Esophagus squamous epithelium (tissue), 5 donors: ENCODE data around the gene LILRB2. TPM values are rescaled to one million over a fixed set of nuclear protein-coding genes. Genes with fewer than 3 reads are reported as not detected.
A peak's percentile ranks its signal among the peaks of the same experiment; 100 is the strongest.
"Not testable (repeated sequence)": the region's sequence is repeated elsewhere in the genome, so short reads cannot be mapped to it uniquely, and the experiment has no call there.

Source experiments
- DNase-seq: peaks from one replicate; lab custom pipeline; 2025; lab: John Stamatoyannopoulos, UW
- H3K27ac ChIP-seq, 4 donors: fragments of 200-600 bp; sonication (generic); one replicate each; pipeline ENCODE4 v1.5.1; 2016 to 2019; ENCODE audit warnings: mild to moderate bottlenecking in 1 of 4
- H3K27me3 ChIP-seq, 4 donors: fragments of 200-600 bp; sonication (generic); 1 replicate in 3 of 4; 2 replicates in 1 of 4; pipeline versions ENCODE4 v1.5.1 to v1.6.0; 2017 to 2021; ENCODE audit warnings: antibody characterized with exemption in 1 of 4
- H3K36me3 ChIP-seq, 3 donors: fragments of 200-600 bp; sonication (generic); one replicate each; pipeline ENCODE4 v1.5.1; 2016 to 2019
- H3K4me1 ChIP-seq, 3 donors: fragments of 200-600 bp; sonication (generic); one replicate each; pipeline ENCODE4 v1.5.1; 2017 to 2019
- H3K4me3 ChIP-seq, 4 donors: fragments of 200-600 bp; sonication (generic); 1 replicate in 3 of 4; 2 replicates in 1 of 4; pipeline ENCODE4 v1.5.1; 2016 to 2019; ENCODE audit warnings: mild to moderate bottlenecking in 2 of 4, moderate library complexity in 1 of 4
- H3K9me3 ChIP-seq, 3 donors: fragments of 200-600 bp; sonication (generic); one replicate each; pipeline ENCODE4 v1.5.1; 2016 to 2019
- CTCF ChIP-seq, 6 experiments: fragments of 450-650 bp in 4 of 6; fragments of 200-600 bp in 2 of 6; sonication (generic) in 2 of 6; IDR thresholded peaks; one replicate each; pipeline ENCODE4 v1.5.1; 2016 to 2019; ENCODE audit warnings: antibody characterized with exemption in 6 of 6, mild to moderate bottlenecking in 4 of 6, moderate library complexity in 4 of 6
- POLR2A ChIP-seq, 4 donors: fragments of 450-650 bp; IDR thresholded peaks; one replicate each; pipeline ENCODE4 v1.6.1; 2017; ENCODE audit warnings: antibody characterized with exemption in 4 of 4, mild to moderate bottlenecking in 4 of 4, moderate library complexity in 3 of 4
- WGBS, 2 donors: methylation state at CpG; one replicate each; pipeline ENCODE4 v1.1.5; 2018; 5-methylcytosine and 5-hydroxymethylcytosine counted together
- intact Hi-C: fragments of 100-400 bp; cut with DNase I; formaldehyde crosslinking; loops from one replicate; pipeline ENCODE4 v1.15.0; 2022
- total RNA-seq, 4 donors: library from RNA; depleted of rRNA; stranded (reverse); fragments of >200 nt; gene quantifications; one replicate each; pipeline ENCODE4 v1.1.0, GENCODE V29; 2016
- donor health status: DM: yes; HTN: yes; CAD: no.

Gene LILRB2
- total RNA-seq, 4 donors from 2014 or later, result 0.40 to 1.9 (median 1.0) TPM; not detected in 1

- 30 to 42% methylated on average over 5 to 7 of the region's 9 CpGs for WGBS, 2 donors
- Histone ChIP-seq H3K4me3 (no peak overlapping the region), H3K27me3 (peaks cover 0 to 45% (median 0%) of the 10 kb centered on the region in 4 donors), H3K36me3 (no peaks in the 10 kb centered on the region), H3K4me1 (no peaks in the 10 kb centered on the region), H3K27ac (no peak overlapping the region), H3K9me3 (no peaks in the 10 kb centered on the region)
- intact Hi-C loops, result loop anchor here (5.0 kb wide), 1 partner anchor 304 kb away; no protein-coding TSS in a partner anchor
- DNase-seq, result no peak
- TF ChIP-seq CTCF (IDR thresholded peaks at IDR 0.05) (no peak), POLR2A (IDR thresholded peaks at IDR 0.05) (no peak)
Measured at GRCh38 chr19:54282686-54283470, 2.0 kb upstream of the LILRB2 start.

- 61 to 85% methylated on average over 5 of the region's 5 CpGs for WGBS, 2 donors
- DNase-seq, H3K9me3 ChIP-seq, H3K27ac ChIP-seq, H3K4me3 ChIP-seq, H3K4me1 ChIP-seq, H3K36me3 ChIP-seq: not testable (repeated sequence)
- intact Hi-C loops, result loop anchor here (5.0 kb wide), 1 partner anchor 306 kb away; no protein-coding TSS in a partner anchor
- peaks cover 0 to 54% (median 0%) of the 10 kb centered on the region in 4 donors for H3K27me3 ChIP-seq
Measured at GRCh38 chr19:54281729-54282075, 792 bp upstream of the LILRB2 start.

- Histone ChIP-seq H3K27me3 (peaks cover 0 to 61% (median 0%) of the 10 kb centered on the region in 4 donors), H3K4me3 (peak overlapping the region in 2 of 4 donors; percentile 18 to 23), H3K27ac (peak overlapping the region in 2 of 4 donors; percentile 46 to 52)
- H3K36me3 ChIP-seq, DNase-seq, H3K9me3 ChIP-seq, H3K4me1 ChIP-seq: not testable (repeated sequence)
- 50 to 71% methylated on average over 2 to 3 of the region's 10 CpGs for WGBS, 2 donors
- intact Hi-C loops, result loop anchor here (5.0 kb wide), 1 partner anchor 307 kb away; no protein-coding TSS in a partner anchor
Measured at GRCh38 chr19:54280441-54280840, 469 bp downstream of the LILRB2 start.

DNA sequence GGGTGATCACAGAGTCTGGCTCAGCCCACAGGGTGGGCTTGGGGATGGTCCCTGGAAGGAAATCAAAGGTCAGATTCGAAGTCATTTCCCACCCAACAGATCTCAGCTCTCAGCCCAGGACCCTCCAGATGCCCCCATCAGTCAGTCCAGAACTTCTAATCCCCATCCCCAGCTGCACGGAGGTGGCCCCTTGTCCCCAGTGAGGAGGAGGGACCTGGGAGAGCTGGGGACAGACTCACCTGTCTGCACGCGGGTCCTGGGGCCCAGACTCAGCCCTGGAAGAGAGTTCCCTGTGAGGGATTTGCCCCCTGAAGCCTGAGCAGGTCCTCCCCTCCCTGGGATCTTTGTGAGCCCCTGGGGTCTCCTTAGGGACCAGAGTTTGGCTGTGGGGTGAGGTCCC is 885 bp downstream of the LILRB2 start:
- not testable (repeated sequence) for DNase-seq

GRCh38 chr19:54279406-54279962 is 1.4 kb downstream of the LILRB2 start:
- no peak overlapping the region for H3K27ac ChIP-seq
- WGBS, 2 donors, result 67 to 80% methylated on average over 8 to 13 of the region's 18 CpGs
- H3K4me3 ChIP-seq, result no peak overlapping the region
- no peaks in the 10 kb centered on the region for H3K9me3 ChIP-seq
- no peak for DNase-seq
- intact Hi-C loops, result no loop called here
- no peaks in the 10 kb centered on the region for H3K36me3 ChIP-seq
- H3K27me3 ChIP-seq, result peaks cover 0 to 64% (median 0%) of the 10 kb centered on the region in 4 donors
- H3K4me1 ChIP-seq, result no peaks in the 10 kb centered on the region
- TF ChIP-seq CTCF (IDR thresholded peaks at IDR 0.05) (no peak), POLR2A (IDR thresholded peaks at IDR 0.05) (no peak)

More for the DNA sequence above, 885 bp downstream of the LILRB2 start:
- intact Hi-C loops, result loop anchor here (5.0 kb wide), 1 partner anchor 307 kb away; no protein-coding TSS in a partner anchor
- 50% methylated on average over 1 of the region's 4 CpGs; no CpG with 5 or more reads in 1 of the 2 donors for WGBS, 2 donors
- Histone ChIP-seq H3K27me3 (peaks cover 0 to 63% (median 0%) of the 10 kb centered on the region in 4 donors), H3K4me3 (peak overlapping the region in 2 of 4 donors; percentile 18 to 23), H3K27ac (peak overlapping the region in 1 of 4 donors; percentile 52)
- not testable (repeated sequence) for H3K4me1 ChIP-seq, H3K36me3 ChIP-seq, H3K9me3 ChIP-seq

GRCh38 chr19:54278571-54279195 is 2.2 kb downstream of the LILRB2 start:
- H3K27ac ChIP-seq, H3K36me3 ChIP-seq, H3K4me3 ChIP-seq, intact Hi-C loops, H3K4me1 ChIP-seq, H3K9me3 ChIP-seq, DNase-seq: not testable (repeated sequence)
- H3K27me3 ChIP-seq, result peaks cover 0 to 62% (median 0%) of the 10 kb centered on the region in 4 donors
- WGBS, 2 donors, result 60 to 67% methylated on average over 3 to 4 of the region's 15 CpGs

DNA sequence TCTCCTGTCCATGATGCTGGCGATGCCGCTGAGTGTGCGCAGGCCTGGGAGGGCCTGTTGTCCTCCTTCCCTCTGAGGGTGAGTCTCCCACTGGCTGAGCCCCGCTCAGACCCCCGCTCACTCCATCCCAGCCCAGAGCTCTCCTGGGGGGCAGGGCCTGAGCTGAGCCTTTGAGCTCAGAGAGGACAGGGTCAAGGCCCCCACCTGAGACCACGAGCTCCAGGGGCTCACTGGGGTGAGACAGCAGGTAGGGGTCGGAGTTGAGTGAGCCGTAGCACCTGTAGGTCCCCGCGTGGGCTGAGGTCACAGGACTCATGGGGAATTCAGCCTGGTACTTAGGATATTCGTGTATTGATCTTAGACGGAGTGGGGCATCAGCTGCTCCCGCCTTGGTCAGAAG is 2.9 kb downstream of the LILRB2 start:
- intact Hi-C loops, H3K4me1 ChIP-seq, H3K27ac ChIP-seq, H3K36me3 ChIP-seq, H3K4me3 ChIP-seq, H3K9me3 ChIP-seq, DNase-seq: not testable (repeated sequence)
- H3K27me3 ChIP-seq, result peaks cover 0 to 61% (median 0%) of the 10 kb centered on the region in 4 donors
- 74 to 89% methylated on average over 7 to 9 of the region's 13 CpGs for WGBS, 2 donors

DNA sequence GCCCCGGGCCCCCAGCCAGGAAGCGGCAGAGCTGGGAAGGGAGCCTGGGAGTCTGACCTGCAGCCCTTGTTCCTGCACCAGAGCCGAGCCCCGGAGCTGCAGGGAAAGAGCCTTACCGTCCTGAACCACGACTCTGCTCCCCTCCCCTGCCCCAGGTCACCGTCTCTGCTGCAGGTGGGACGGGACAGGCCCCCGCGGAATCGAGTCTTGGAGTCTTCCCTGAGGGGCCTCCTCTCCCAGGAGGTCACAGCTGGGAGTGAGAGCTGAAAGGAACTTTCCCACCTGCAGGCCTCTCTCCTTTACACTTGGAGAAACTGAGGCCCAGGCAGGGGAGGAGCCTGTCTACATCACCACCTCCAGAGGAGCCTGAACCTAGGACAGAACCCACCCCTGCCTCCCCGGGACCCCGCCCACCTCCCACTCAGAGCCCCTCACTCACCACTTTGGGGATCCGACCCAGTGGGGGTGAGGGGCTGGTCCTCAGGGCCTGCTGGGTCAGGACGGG is 3.7 kb downstream of the LILRB2 start:
- not testable (repeated sequence) for DNase-seq
- no CpG with 5 or more reads among the region's 15 CpGs for whole genome bisulfite sequencing, 2 donors

More for the DNA sequence above, 3.7 kb downstream of the LILRB2 start:
- H3K4me1 ChIP-seq, H3K27ac ChIP-seq, H3K4me3 ChIP-seq, intact Hi-C loops, H3K36me3 ChIP-seq, H3K9me3 ChIP-seq: not testable (repeated sequence)
- peaks cover 0 to 58% (median 0%) of the 10 kb centered on the region in 4 donors for H3K27me3 ChIP-seq
